GM08714 (cell line): ENCODE results near the gene RBM45.
"Not testable (repeated sequence)": the region's sequence is repeated elsewhere in the genome, so short reads cannot be mapped to it uniquely, and the experiment has no call there.

Experiments
- H3K4me3 ChIP-seq: fragments of 200-500 bp; sonication (Bioruptor generic); 2 replicates; pipeline ENCODE4 v1.5.1; 2014; ENCODE audit warnings: mild to moderate bottlenecking, low read length, inconsistent platforms
- ZNF274 ChIP-seq: IDR thresholded peaks from 2 replicates; pipeline ENCODE4 v1.6.1; 2012; ENCODE audit warnings: mild to moderate bottlenecking, low read depth, low read length

Gene RBM45, protein sequence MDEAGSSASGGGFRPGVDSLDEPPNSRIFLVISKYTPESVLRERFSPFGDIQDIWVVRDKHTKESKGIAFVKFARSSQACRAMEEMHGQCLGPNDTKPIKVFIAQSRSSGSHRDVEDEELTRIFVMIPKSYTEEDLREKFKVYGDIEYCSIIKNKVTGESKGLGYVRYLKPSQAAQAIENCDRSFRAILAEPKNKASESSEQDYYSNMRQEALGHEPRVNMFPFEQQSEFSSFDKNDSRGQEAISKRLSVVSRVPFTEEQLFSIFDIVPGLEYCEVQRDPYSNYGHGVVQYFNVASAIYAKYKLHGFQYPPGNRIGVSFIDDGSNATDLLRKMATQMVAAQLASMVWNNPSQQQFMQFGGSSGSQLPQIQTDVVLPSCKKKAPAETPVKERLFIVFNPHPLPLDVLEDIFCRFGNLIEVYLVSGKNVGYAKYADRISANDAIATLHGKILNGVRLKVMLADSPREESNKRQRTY

DNA sequence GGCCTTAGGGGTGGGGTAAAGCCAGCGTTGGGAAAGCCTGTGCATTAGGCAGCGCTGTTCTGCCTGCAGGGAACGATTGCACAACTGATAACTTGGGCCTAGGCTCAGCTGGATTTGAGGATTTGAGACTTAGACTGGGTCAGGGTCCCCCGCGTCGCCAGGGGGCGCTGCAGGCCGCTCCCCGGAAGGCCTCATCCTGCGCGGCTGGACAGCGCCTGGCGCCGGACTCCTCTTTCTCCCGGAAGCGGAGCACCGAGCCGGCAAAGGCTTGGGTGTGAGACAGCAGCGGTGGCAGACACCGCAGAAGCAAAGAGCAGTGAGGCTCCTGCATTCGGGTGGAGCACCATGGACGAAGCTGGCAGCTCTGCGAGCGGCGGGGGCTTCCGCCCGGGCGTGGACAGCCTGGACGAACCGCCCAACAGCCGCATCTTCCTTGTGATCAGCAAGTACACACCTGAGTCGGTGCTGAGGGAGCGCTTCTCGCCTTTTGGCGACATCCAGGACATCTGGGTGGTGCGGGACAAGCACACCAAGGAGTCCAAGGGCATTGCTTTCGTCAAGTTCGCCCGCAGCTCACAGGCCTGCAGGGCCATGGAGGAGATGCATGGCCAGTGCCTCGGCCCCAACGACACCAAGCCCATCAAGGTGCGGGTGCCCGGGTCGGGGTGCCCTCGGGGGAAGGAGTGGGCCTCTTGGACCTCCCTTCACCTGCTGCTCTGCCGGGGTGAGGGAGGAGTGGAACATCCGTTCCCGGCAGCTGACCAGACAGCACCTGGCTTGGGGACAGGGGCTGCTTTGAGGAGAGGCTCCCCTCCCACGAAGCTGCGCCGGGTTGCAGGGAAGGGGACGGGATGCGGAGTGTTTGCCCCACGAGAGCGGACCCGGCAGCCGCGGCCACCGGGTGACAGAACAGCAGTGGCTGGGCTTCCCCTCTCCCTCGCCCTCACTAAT, at the start of gene RBM45:
Gene RBM45, plus strand, starts transcription at position 236 of the 951 bp plus-strand sequence. Its CDS starts 110 bp downstream, at position 346.
- TF ChIP-seq ZNF274 = no peak
- peak within 1 kb of the TSS; percentile 92 for H3K4me3 ChIP-seq

DNA sequence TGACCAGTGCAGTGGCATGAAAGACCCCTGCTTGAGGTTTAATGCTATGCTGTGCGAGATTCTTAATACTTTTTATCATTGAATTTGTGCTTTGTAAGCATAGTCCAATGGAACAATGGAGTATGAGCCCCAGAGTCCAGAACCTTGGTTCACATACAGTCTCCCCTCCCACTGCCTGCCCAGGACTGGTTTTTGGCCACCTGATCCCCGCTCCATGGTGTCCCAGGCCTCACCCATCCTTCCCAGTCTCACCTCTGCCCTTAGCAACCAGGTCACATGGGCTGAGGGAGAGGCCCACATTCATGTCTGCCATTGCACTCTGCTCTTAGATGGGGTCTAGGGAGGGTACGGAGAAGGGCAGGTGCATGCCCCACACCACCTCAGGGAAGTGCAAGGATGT, 45.9 kb upstream of the RBM45 start:
- H3K4me3 ChIP-seq = no peak overlapping the region
- no peak for TF ChIP-seq ZNF274

DNA sequence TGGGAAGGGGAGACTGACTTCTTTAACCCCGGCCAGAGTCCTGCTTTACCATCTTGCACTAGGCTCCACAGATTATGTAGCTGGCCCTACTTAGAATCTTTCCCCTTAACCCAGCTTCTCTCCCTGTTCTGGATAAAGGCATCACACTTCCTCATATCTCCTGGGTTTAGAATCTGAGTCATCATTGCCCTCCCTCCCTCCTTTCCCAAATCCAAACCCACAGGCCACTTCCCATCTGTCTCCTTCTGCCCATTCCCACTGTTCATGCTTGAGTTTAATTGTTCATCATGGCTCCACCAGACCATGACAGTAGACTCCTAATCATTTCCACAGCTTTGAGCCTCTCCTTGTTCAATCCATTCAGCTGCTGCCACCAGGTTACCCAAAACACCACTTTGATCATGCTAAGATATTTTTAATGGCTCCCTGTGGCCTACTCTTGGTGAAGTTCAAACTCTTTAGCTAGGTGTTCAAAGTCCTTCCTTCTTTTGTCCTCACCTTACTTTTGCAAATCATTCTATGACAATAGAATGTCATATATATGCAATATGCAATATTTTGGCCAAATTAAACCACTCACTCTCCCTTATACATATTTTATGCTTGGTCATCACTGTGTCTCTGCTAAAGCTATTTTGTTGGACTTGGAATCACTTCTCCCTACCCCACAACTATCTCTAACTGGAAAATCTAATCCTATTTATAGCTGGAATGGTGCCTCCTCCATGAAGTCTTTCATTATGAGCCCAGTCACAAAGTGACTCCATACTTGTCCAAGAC, 45.2 kb upstream of the RBM45 start:
- no peak overlapping the region for H3K4me3 ChIP-seq
- TF ChIP-seq ZNF274 = no peak

DNA sequence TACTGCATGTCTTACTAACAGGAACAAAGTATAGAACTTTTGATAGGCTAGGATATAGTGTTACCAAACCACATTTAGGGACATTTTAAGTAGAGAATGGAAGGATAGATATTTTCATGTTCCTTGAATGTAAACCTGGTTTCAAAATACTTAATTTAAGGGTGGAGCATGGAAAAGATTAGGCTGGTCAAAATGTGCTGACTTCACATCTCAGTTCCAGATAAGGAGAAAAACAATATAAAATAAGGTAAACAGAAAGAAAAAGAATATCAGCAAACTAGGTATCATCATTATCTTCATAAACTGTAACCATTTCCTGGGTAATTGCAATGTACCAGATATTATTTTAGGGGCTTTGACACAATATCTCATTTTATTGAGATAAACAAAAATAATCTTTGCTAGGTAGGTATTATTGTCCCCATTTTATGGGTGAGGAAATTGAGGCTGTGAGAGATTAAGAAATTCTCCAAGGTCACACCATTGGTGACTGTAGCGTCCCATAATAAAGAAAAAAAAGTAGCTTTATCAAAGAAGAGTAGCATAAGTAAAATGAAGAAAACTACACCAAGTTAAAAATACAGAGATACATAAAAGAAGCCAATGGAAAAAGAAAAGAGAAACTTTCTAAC, 43.3 kb upstream of the RBM45 start:
- TF ChIP-seq ZNF274 = no peak
- H3K4me3 ChIP-seq = no peak overlapping the region

DNA sequence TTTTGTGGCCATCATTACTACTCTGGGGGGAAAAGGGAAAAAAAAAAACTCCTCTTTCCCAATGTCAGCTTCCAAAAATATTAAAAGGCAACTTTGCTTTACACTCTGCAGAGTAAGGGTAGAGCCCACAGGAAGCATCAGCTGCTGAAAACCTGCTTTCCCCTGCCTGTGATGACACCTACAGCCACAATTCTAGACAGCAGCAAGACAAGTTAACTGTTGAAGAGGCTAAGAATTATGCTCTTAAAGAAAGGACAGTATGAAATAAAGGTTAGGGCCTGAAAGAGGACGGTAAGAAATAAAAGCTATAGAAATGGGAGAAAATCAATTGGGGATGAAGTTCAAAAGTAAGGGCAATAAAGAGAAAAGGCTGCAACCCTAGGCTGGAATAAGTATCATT, 42.7 kb upstream of the RBM45 start:
- TF ChIP-seq ZNF274 = no peak
- H3K4me3 ChIP-seq = no peak overlapping the region

DNA sequence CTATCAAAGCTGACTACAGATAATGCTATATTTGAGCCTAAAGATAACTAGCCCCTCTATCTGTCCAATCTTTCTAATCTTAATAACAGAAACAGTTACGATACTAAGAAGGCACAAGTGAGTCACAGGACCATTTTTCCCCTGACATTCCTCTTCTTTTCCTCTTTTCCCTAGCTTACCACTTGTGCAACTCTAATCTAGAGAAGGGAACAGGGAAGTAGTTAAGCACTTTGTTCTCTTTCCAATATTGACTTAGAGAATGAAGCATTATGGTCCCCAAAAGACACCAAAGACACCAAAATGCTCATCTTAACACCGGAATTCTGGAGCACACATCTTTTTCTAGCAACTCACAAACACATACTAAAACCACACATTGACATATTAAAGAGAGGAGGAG, 41.4 kb upstream of the RBM45 start:
- no peak overlapping the region for H3K4me3 ChIP-seq
- TF ChIP-seq ZNF274 = no peak

DNA sequence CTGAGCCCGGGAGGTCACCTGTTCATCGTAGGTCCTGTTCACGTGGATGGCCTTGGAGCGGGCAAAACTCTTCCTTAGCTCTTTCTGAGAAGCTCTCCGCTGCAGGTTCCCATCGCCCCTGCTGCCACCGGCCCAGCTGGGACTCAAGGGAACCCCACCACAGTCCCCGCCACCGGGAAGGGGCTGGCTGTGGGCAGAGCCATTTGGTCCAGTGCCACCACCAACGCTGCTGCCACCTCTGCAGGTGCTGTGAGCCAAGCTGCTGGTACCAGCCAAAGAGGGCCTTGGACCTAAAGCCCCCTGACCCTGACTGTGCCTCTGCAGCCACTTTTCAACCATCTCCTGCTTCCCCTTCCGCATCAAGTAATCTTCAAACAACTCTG, 40.2 kb upstream of the RBM45 start:
- TF ChIP-seq ZNF274 = no peak
- H3K4me3 ChIP-seq = no peak overlapping the region

DNA sequence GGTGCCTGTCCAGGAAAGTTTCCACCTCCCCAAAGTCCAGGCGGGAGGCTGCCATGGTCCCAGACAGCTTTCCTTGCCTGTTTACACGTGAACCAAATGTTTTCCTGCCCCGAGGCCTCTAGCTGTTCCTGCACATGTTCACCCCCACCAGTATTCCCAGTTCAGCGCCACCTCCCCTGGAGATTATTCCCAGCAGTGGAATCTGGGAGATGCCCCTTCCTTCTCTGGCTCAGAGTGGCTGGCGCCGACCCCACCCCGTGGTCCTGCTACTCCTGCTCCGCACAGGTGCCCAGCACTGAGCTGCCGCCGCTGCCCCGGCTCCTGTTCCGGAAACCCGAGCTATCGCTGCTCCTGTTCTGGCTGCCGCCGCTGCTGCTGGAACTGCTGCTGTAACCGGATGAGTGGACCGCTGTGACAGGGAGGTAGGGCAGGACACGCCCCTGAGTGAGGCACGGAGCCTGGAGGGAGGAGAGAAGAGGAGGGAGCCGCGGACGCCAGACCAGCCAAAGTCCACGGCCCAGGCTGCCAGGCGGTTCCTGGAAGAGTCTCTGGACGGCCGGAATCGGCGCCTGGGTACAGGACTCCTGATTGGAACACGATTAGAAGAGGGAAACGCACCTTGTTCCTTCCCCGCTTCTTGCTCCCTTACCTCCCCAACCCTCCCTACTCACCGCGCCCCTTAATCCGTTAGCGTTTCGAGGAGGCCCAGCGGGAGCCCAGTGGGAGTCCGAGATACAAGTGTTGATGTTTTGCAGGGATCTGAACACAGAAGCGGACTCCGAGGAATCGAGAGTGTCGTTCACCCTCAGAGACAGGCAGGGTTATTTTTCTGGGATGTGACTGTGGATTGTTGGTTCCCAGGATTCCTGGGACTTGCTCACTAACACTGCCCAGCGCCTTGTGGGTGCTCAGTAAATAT, 39.6 kb upstream of the RBM45 start, which contains the start of gene PDE11A:
Gene PDE11A, minus strand, starts transcription at position 395 of the 919 bp plus-strand sequence. Its CDS starts 340 bp downstream, at position 55.
- no peak within 1 kb of the TSS; the same call in 1 of the 2 replicates for H3K4me3 ChIP-seq

DNA sequence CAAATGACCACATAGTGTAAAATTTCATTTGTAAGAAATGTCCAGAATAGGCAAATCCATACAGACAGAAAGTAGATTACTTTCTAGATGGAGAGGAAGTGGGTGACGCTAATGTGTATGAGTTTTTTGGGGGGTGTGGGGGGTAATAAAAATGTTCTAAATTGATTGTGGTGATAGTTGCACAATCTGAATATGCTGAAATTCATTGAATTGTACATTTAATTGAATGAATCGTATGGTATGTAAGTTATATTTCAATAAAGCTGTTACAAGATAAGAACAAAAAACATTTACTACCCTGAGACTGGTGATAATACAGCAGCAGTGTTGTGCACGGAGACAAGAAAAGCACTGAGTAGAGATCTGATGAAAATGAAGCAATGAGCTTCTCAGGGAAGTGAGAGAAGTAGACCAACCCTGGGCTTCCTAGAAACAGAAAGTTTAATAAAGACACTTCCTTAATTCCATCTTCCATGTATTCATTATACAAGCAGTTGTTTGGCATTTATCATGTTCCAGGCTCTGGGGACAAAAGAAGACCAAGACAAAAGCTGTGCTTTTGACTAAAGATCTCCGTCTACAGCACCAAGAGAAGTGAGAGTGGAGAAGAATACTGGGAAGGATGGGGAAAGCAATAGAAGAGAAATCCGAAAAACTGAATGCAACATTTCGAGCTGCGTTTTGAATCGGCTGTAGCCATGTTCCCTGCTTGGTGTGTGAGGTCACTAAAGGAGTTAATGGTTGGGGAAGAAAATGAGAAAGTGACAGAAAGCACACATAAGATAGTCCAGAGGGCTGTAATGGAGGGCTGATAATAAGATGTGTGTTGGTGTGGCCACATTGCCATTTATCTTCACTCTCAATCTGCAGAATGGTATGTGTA, 37.9 kb upstream of the RBM45 start:
- no peak overlapping the region for H3K4me3 ChIP-seq
- TF ChIP-seq ZNF274 = no peak

More for the DNA sequence above, 39.6 kb upstream of the RBM45 start, which contains the start of gene PDE11A:
- TF ChIP-seq ZNF274 = no peak

DNA sequence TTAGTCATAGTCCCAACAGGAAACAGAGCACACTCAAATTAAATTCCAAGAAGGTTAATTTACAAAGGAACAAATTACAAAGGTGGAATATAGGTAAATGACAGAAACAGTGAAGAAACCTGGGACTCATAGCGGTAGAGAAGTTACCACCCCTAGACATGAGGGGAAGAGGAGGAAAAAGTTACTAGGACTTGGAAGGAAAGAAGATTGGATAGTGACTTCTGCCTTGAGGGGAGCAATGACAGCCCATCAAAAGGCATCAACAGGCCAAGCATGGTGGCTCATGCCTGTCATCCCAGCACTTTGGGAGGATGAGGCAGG, 37.3 kb upstream of the RBM45 start:
- TF ChIP-seq ZNF274 = no peak

DNA sequence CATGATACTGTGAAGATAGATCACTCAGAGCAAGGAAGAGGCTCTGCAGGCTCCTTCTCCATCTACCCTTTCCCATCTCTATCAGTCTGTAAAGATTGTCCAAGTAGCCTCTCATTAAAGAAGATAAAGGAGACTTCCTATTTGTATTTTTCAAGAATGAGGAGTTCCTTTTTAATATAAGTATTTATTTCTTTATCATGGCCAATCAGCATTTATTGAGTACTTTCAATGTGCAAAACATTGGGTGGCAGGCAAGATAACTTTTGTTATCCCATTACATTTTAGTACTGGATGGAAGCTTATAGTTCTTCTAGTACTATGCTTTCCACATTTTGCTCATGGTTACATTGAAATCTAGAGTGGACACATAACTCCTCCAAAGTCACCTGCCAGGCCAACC, 36.1 kb upstream of the RBM45 start:
- TF ChIP-seq ZNF274 = no peak
- no peak overlapping the region for H3K4me3 ChIP-seq

More for the DNA sequence above, 37.3 kb upstream of the RBM45 start:
- H3K4me3 ChIP-seq = no peak overlapping the region

DNA sequence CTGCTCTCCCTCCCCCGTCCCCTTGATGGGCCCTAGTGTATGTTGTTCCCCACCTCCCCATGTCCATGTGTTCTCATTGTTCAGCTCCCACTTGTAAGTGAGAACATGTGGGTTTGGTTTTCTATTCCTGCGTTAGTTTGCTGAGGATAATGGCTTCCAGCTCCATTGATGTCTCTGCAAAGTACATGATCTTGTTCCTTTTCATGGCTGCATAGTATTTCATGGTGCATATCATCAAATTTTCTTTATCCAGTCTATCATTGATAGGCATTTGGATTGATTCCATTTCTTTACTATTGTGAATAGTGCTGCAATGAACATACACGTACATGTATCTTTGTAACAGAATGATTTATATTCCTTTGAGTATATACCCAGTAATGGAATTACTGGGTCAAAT, 33.0 kb upstream of the RBM45 start:
- H3K4me3 ChIP-seq = not testable (repeated sequence)
